Medulla oblongata (tissue), 1 donor: ENCODE results near the gene NR6A1.

Source experiments
- DNase-seq: peaks from one replicate; pipeline ENCODE4 v3.0.0-alpha.2; 2015; ENCODE audit errors: extremely low spot score

Gene NR6A1

DNA sequence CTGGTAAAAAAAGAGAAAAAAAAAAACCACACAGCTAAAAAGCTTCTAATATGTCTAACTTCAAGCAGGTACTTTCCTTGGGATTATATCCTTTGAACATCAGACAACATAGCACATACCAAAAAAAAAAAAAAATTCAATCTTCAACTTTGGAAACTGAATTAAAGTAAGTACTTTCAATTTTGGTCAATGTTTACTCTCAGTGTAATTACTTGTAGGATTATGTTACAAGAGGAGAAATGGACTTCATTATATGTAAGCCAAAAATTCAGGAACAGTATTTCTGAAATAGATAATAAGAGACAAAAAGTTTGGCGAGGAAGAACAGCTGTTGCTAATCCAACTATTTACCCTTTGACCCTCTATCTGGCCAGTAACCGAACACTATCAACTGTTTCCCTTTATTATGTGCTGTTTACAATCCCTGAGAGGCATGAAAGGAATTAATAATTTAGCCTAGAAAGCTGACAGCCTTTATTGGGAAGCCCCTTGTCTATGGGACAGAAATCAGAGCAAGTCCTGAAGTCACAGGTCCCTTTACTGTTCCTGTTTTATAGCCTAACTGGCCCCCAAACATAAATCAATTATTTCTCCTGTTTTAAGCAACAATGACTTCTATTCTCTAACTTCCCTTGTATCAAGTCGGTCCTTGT lies 46.6 kb downstream of the NR6A1 start:
- no peak for DNase-seq

DNA sequence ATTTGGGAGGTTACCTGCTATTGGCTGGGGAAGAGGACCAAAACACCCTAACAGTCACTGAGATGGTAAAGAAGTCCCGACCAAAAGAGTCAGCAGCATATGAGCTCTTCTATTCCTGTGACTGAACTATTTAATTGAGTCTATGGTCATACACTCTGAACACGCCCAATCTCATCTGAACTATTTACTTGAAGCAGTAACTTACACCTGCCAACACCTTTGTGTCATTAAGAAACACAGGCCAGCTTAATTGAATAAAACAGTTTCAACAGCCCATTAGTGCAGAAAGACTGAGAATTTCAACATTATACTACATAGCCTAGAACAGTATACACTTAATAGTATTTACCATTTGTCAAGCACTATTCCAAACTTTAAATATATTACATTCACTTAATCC lies 47.8 kb downstream of the NR6A1 start:
- DNase-seq, result no peak

DNA sequence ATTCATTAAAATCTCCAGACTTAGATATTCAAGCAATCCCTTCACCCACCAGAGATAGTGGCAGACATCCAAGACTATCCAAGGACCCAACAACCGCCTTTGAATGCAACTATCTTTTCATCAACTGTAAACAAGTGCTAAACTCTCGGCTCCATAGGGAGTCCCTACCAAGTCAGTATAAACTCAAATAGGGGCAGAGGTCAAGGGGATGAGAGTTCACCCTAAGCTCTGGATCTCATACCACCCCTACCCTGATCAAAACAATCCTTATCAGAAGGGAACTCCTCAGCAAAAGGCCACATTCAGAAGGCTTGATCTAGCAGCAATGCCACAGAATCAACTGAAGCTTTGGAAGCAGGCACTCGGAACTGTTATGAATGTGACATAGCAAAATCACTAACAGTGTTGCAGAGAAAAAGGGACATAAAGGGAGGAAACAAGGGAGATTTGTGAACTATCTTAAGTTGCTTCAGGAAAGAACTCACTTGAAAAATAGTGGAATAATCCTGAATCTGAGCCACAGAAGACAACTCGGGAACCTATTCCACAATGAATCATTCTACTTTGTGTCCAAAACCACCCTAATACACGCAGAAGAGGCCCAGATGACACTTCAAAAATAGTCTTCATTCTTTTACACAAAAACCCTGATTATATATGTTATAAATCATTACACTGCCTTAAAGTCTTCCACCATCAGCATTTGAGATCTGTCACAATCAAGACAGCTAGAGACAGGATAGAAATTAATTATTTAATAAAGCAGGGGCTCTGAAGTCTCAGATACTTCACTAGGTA lies 49.8 kb downstream of the NR6A1 start:
- no peak for DNase-seq

DNA sequence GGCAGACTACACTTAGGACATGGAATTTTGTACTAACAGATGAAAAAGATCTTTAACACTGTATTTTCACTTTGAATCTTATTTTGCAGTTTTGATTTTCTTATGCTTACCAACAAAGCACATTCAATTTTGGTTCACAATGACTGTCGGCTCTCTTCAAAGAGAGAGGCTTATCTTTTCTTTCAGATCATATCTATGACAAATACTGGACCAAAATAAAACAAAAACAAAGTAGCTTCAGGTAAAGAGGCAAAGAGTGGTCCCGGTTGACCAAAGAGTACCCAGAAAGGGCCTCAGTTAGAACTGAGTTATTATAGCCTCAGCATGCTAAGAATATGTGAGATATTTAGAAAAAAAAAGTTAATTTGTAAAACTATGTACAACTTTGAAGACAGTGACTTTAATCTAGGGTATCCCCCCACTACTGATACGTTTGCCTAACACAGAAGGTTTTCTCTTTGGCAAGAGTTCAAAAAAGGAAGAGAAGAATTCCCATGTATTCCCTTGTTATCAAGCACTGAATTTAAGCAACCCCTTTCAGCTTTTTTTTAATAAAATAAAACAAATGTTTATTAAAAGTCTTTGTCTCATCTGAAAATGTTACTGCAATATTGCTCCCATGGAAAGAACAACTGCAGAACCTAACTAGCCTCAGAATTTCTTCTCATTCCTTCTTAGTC lies 50.5 kb downstream of the NR6A1 start:
- no peak for DNase-seq

DNA sequence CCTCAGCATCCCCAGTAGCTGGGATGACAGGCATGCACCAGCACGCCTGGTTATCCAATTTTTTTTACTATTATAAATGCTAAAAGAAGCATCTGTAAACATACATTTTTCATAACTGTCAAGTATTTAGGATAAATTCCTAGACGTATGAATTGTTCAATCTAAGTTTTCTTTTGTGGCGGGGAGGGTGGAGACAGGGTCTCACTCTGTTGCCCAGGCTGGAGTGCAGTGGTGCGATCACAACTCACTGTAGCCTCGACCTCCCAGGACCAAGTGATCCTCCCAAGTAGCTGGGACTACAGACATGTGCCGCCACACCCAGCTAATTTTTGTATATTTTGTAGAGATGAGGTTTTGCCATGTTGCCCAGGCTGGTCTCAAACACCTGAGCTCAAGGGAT lies 52.2 kb downstream of the NR6A1 start:
- no peak for DNase-seq

DNA sequence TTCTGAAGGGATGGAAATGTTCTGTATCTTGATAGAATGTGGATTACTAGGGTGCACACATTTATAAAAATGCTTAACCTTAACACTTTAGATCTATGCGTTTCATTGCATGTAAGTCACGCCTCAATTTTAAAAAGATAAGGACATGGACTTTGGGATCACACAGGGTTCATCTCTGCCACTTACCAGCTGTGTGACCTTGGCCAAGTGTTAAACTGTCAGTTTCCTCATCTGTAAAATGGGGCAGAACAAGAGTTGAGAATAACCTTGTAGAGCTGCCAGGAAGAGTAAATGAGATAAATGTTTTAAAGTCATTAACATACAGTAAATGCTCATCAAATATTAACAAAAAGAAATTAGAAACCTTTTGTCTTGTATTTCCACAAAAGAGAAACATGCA lies 53.5 kb downstream of the NR6A1 start:
- DNase-seq, result no peak

DNA sequence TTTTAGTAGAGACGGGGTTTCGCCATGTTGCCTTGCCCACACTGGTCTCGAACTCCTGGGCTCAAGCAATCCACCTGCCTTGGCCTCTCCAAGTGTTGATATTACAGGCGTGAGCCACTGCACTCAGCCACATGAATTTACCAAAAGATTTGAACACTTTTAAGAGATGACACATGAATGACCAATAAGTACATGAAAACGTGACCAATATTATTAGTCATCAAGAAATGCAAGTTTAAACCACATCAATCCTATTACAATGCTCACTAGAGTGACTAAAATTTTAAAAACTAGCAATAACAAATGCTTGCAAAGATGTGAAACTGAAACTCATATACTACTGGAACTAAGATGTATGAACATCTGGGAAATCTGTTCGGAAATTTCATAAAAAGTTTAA lies 54.3 kb downstream of the NR6A1 start:
- DNase-seq, result no peak

DNA sequence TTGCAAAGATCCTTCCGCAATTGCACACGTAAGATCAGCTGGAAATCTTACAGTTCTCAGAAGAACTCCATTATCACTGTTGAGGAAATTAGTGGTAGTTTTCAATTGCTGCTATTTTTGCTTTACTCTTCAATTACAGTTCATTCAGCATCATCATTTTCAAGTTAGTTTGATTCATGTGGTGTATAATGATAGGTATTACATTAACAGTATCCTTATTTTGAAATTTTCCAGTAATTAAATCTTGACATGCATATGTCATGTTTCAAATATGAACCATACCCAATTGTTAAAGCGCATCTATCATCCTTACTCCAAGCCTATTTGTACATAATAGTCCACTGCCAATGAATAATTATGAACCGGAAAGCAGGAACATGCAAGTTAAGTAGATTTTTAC lies 60.3 kb downstream of the NR6A1 start:
- DNase-seq, result no peak

DNA sequence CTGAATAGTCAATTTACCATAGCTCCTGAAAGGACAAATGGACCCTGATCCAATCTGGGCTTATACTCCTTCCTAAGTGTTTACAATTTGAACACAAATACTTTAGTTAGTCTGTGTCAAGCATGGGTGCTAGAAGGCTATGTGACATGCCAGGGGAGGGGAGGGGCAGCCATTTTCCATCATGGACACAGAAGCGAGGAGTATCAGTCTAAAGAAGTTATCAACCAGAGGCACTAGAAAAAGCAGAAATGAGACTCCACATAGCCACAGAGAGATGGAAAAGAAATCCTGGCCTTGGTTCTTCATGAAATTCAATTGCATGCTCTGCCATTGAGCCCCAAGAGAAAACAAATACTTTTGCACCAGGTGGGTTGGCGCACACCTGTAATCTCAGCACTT lies 61.8 kb downstream of the NR6A1 start:
- DNase-seq, result no peak

DNA sequence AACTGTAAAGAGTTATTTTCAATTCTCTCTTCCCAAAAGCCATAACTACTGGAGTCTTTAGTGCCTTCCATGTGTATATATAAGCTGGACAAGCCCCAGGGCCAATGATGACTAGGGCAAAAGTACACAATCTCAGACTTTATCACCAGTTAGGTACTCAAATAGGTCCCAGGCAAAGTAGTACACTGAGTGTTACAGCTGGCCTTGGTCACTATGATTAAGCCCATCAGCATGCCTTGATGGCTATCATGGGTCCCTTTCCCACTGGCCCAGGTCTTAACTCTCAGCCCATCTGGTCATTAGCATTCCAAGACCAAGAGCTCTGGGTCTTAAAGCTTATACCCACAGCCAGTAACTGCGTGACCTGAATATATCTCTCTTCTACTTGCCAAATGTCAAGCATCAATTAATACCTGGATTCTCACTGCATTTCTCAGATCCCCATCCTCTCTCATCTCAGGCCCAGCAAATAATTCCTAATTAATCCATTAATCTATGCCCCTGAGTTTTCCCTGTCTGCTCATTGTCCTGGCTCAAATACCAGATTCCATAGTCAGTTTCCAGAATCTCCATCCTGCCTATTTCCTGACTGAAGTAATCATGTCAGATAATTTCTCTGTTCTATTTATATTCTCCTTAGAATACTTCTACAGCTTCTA lies 62.3 kb downstream of the NR6A1 start:
- no peak for DNase-seq

DNA sequence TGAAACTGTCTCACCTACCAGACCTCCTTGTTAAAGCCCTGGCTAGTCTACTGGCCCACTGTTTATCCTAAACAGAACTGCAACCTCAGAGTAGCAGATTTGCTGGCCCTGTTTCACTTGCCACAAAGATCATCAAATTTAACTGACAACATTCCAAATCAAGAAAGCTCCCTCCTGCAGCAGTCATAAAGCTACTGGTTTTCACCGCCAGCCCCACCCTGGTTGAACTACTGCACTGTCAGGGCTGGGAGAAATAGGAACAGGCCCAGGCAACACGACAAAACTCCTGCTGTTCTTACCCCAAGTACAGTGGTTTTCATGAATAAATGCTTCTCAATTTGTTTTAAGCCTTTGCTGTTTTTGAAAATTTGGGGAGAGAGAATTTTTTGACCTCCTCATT lies 63.0 kb downstream of the NR6A1 start:
- no peak for DNase-seq

DNA sequence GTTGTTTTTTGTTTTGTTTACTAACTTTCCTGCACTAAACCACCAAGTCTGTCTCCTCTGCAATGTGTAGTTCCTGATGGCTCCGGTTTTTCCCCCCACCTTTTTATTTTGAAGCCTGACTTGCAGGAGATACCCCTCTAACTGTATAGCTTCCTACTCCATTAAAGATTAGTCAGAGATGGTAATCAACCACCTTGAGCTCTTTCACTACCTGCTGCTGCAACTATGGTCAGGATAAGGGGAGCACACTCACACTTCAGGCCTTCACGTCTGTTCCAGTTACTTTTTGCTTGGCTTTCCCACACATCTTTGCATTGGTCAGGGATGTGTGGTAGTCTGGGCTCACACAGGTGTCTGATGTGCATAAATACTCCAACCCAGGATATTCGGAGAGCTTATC lies 63.4 kb downstream of the NR6A1 start:
- no peak for DNase-seq

DNA sequence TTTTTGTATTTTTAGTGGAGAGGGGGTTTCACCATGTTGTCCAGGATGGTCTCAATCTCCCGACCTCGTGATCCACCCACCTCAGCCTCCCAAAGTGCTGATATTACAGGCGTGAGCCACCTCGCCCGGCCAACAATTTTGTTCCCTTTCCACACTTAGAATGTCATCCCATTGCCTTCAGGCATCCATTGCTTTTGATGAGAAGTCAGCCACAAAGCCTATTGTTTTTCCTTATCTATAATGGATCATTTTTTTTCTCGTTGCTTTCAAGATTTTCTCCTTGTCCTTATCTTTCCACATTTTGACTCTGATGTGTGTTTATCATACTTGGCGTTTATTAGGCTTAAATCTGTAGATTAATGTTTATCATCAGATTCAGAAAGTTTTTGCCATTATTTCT lies 64.4 kb downstream of the NR6A1 start:
- no peak for DNase-seq

DNA sequence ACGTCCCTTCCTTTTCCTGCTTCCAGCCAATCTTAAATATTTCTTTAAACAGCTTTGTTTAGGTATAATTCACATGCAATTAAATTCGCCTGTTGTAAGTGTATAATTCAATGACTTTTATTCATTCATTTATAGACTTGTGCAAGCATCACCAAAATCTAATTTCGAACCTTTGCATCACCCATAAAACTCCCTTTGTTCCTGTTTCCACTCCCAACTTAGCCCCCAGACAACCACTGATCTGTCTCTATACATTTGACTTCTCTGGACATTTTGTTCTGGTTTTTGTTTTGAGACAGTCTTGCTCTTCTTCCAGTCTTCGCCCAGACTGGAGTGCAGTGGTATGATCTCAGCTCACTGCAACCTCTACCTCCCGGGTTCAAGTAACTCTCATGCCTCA lies 71.5 kb downstream of the NR6A1 start:
- no peak for DNase-seq

DNA sequence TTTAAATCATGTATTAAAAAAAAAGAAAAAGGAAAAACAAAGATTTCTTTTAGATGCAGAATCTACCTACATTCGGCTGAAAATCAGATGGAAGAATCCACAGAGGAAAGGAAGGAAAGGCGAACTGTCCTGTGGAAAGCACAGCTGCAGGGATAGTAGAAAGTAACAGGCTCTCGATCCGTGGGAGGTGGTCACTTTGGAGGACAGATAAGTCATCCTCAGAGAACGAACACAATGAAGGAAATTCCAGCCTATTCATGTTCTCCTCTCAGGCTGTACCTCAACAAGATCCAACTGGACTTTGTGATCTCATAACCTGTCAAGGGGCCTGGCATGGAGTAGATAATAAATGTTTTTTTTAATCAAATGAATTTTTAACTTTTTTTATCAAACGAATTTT lies 72.8 kb downstream of the NR6A1 start:
- no peak for DNase-seq

DNA sequence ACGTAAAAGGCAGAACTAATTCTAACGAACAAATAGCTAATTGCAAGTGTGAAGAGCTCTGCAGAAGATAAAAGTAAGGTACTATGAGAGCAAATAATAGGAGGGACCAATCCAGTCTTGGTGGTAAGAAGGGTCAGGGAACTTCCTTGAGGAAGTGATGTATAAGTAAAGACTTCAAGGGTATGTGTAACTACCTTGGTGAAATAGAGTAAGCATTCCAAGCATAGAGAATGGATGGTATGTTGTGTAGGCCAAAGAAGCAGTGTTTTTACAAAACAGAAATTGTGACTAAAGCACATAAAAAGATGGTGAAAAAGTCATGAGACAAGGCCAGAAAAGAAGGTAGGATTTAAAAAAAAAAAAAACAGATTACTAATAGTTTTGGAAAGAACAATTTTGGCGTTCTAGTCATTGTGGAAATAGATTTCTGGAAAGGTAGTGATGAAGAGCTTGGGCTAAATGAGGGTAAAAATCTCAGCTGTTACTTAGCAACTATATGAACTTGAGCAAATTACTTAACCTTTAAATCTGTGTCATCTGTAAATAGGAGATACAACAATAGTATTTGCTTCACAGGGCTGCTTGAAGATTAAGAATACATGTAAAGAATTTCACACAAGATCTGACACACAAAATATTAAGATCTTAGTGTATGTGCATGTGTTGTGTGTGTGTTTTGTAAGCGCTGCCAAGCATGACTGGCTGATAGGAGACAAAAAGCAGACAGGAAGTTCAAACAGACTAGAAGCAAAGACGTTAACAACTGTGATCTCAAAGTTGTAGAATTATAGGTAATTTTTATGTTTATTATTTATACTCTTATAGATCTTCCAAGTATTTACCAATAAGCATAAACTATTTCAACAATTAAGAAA lies 73.5 kb downstream of the NR6A1 start:
- DNase-seq, result no peak

DNA sequence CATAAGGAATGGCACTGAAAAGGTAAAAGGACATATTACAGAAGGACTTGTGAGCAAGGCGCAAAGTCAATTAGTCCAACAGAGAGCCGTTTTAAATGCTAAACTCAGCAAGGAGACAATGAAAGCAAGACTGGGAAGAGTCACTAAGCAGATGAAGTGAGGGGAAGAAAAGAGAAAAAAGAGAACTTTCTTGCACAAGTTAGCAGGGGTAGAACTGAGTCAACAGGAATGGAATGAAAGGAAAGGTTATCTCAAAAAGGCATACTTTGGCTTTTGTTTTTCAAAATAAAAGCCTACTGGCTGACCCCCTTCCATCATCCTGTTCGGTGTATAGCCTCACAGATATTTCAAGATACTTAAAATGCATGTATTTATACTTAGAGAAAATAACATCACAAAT lies 75.0 kb downstream of the NR6A1 start:
- DNase-seq, result no peak

DNA sequence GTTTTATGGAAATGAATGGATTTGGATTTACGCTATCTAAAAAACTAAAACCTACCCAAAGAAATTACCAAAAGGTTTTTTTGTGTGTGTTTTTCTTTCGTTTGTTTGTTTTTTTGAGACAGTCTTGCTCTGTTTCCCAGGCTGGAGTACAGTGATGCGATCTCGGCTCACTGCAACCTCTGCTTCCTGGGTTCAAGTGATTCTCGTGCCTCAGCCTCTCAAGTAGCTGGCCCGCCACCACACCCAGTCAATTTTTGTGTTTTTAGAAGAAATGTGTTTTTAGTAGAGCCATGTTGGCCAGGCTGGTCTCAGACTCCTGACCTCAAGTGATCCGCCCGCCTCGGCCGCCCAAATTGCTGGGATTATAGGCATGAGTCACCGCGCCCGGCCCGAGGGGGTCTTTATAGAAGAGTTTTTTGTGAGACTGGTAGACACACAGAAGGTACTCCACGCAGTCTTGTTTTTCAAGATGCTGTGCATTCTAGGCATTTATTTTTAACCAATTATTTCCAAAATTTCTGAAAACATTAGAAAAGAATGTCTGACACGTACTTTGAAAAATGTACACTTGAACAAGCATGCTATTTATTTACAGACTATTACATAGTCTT lies 75.7 kb downstream of the NR6A1 start:
- DNase-seq, result no peak

DNA sequence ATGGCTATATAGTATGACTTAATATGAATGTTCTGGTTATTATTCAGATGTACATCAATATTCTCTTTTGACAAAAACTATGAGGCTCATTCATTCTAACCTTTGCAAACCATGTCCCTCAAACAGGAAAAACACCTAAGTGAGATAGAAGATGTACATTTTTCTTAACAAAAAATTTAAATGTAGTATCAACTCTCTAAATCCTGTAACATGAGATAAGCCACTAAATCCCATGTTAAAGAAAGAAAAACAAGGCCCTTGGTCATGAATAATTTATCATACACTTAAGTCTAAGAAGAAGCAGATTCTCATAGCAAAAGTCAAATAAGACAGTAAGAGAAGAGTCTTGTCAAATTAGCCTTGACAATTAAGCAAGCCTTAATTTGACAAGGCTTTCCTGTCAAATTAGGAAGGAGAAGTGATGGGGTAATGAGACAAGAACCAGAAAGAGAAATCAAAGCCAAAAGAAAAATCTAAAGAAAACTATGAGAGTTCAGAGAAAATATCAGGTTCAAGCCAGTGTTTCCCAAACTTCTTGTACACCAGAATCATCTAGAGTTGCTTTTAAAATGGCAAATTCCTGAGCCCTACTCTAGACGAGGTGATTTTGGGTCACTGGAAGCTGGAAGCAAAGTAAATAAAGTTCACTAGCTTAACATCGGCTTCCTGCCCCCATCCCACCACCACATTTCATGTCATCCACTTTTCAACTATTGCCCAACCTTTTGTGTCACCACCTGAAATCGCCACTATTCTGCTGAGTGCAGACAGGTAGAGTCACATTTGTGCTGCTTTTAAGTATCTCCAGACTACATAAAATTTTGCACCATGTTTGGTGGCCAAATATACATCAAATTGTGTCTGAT lies 76.5 kb downstream of the NR6A1 start:
- DNase-seq, result no peak

DNA sequence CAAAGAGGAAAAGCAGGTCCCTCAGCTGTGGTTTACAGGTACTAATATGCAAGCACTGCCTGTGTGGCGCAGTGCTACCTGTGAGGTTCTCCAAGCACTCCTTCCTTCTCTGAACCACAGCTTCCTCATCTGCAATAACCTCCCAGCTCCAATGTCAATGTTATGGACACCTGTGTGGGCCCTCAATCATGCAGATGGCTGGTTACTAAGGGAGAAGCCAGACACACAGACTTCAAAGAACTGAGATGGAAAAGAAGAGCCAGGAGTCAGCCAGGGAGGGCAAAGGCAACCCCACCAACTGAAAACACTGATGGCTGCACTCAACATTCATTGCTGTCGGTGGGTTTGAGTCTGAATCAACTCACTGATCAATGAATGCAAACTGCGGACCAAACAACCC lies 77.7 kb downstream of the NR6A1 start:
- DNase-seq, result no peak
